ENCODE measurements around the gene LONP2.

LONP2 gene

GRCh38 chr16:48361012-48361411 is 116.9 kb downstream of the LONP2 start:
- no peaks in the 10 kb centered on the region for H3K27me3 ChIP-seq (ENCODE audit: low read depth, low read length)
- peaks cover 45% of the 10 kb centered on the region for H4K20me1 ChIP-seq (ENCODE audit: insufficient read depth, low read length)
- no peak overlapping the region for H3K27ac ChIP-seq (ENCODE audit: low read length)
- H3K4me2 ChIP-seq (ENCODE audit: low read length): no peak overlapping the region
- H3K9me3 ChIP-seq (ENCODE audit: insufficient read depth, low read length): no peaks in the 10 kb centered on the region
- peaks cover 87% of the 10 kb centered on the region for H3K79me2 ChIP-seq (ENCODE audit: low read length)
- H3K36me3 ChIP-seq (replicated peaks; ENCODE audit: low read depth, low read length): peaks cover 7% of the 10 kb centered on the region
- H2AFZ ChIP-seq (ENCODE audit: low read depth, low read length): no peak overlapping the region
- TF ChIP-seq, protein P1, sequence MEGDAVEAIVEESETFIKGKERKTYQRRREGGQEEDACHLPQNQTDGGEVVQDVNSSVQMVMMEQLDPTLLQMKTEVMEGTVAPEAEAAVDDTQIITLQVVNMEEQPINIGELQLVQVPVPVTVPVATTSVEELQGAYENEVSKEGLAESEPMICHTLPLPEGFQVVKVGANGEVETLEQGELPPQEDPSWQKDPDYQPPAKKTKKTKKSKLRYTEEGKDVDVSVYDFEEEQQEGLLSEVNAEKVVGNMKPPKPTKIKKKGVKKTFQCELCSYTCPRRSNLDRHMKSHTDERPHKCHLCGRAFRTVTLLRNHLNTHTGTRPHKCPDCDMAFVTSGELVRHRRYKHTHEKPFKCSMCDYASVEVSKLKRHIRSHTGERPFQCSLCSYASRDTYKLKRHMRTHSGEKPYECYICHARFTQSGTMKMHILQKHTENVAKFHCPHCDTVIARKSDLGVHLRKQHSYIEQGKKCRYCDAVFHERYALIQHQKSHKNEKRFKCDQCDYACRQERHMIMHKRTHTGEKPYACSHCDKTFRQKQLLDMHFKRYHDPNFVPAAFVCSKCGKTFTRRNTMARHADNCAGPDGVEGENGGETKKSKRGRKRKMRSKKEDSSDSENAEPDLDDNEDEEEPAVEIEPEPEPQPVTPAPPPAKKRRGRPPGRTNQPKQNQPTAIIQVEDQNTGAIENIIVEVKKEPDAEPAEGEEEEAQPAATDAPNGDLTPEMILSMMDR (IDR thresholded peaks at IDR 0.05; ENCODE audit: low read depth, low read length): no peak
- no peak for TF ChIP-seq EZH2phosphoT487 (IDR thresholded peaks at IDR 0.05; ENCODE audit: low read depth)
- peaks cover 5% of the 10 kb centered on the region; the same call in 1 of the 2 replicates for H3K4me1 ChIP-seq (ENCODE audit: low read length)
- H3K9ac ChIP-seq (ENCODE audit: low read length): no peak overlapping the region
- H3K4me3 ChIP-seq (ENCODE audit: low read length): no peak overlapping the region

- Histone ChIP-seq H3K36me3 (replicated peaks; ENCODE audit: low read depth, low read length) (peaks cover 6% of the 10 kb centered on the region), H3K79me2 (ENCODE audit: low read length) (peaks cover 93% of the 10 kb centered on the region), H3K9me3 (ENCODE audit: insufficient read depth, low read length) (no peaks in the 10 kb centered on the region), H2AFZ (ENCODE audit: low read depth, low read length) (no peak overlapping the region), H4K20me1 (ENCODE audit: insufficient read depth, low read length) (peaks cover 51% of the 10 kb centered on the region), H3K9ac (ENCODE audit: low read length) (no peak overlapping the region), H3K27ac (ENCODE audit: low read length) (no peak overlapping the region), H3K4me2 (ENCODE audit: low read length) (no peak overlapping the region), H3K4me3 (ENCODE audit: low read length) (no peak overlapping the region), H3K27me3 (ENCODE audit: low read depth, low read length) (no peaks in the 10 kb centered on the region), H3K4me1 (ENCODE audit: low read length) (peaks cover 6% of the 10 kb centered on the region; the same call in 1 of the 2 replicates)
- TF ChIP-seq, protein P1 (IDR thresholded peaks at IDR 0.05; ENCODE audit: low read depth, low read length): no peak
- no peak for TF ChIP-seq EZH2phosphoT487 (IDR thresholded peaks at IDR 0.05; ENCODE audit: low read depth)
These were observed 117.5 kb downstream of the LONP2 start for GRCh38 chr16:48361540-48362144.

- Histone ChIP-seq H3K4me2 (ENCODE audit: low read length) (peak overlapping the region; percentile 79), H3K27me3 (ENCODE audit: low read depth, low read length) (no peaks in the 10 kb centered on the region), H2AFZ (ENCODE audit: low read depth, low read length) (no peak overlapping the region), H3K27ac (ENCODE audit: low read length) (no peak overlapping the region), H4K20me1 (ENCODE audit: insufficient read depth, low read length) (peaks cover 82% of the 10 kb centered on the region), H3K36me3 (replicated peaks; ENCODE audit: low read depth, low read length) (peaks cover 6% of the 10 kb centered on the region), H3K4me3 (ENCODE audit: low read length) (peak overlapping the region; percentile 78; the same call in 1 of the 2 replicates), H3K9ac (ENCODE audit: low read length) (no peak overlapping the region), H3K4me1 (ENCODE audit: low read length) (peaks cover 21% of the 10 kb centered on the region; the same call in 1 of the 2 replicates), H3K79me2 (ENCODE audit: low read length) (peaks cover 98% of the 10 kb centered on the region), H3K9me3 (ENCODE audit: insufficient read depth, low read length) (no peaks in the 10 kb centered on the region)
- TF ChIP-seq, protein P1 (IDR thresholded peaks at IDR 0.05; ENCODE audit: low read depth, low read length): no peak
- TF ChIP-seq EZH2phosphoT487 (IDR thresholded peaks at IDR 0.05; ENCODE audit: low read depth): no peak
These were observed 121.0 kb downstream of the LONP2 start for GRCh38 chr16:48365025-48365600.

GRCh38 chr16:48365601-48366164 is 121.6 kb downstream of the LONP2 start:
- Histone ChIP-seq H3K9me3 (ENCODE audit: insufficient read depth, low read length) (no peaks in the 10 kb centered on the region), H3K27ac (ENCODE audit: low read length) (no peak overlapping the region), H2AFZ (ENCODE audit: low read depth, low read length) (no peak overlapping the region), H3K9ac (ENCODE audit: low read length) (peak overlapping the region; percentile 54), H3K36me3 (replicated peaks; ENCODE audit: low read depth, low read length) (peaks cover 6% of the 10 kb centered on the region), H3K79me2 (ENCODE audit: low read length) (peaks cover 98% of the 10 kb centered on the region), H3K27me3 (ENCODE audit: low read depth, low read length) (no peaks in the 10 kb centered on the region), H3K4me1 (ENCODE audit: low read length) (peaks cover 21% of the 10 kb centered on the region; the same call in 1 of the 2 replicates), H3K4me3 (ENCODE audit: low read length) (peak overlapping the region; percentile 78), H3K4me2 (ENCODE audit: low read length) (peak overlapping the region; percentile 79), H4K20me1 (ENCODE audit: insufficient read depth, low read length) (peaks cover 86% of the 10 kb centered on the region)
- TF ChIP-seq, protein P1 (IDR thresholded peaks at IDR 0.05; ENCODE audit: low read depth, low read length): no peak
- no peak for TF ChIP-seq EZH2phosphoT487 (IDR thresholded peaks at IDR 0.05; ENCODE audit: low read depth)

Measured in OCI-LY3 (cell line).